DOHH2 (cell line): ENCODE measurements around the gene TRPM1.

Source experiments
- H3F3A ChIP-seq: fragments of 200-600 bp; sonication (generic), shearing (Covaris generic); 2 replicates; pipeline ENCODE4 v1.6.0; 2016; ENCODE audit warnings: antibody characterized with exemption, mild to moderate bottlenecking; ENCODE audit not compliant: control insufficient read depth, insufficient read depth
- H3K27ac ChIP-seq: fragments of 200-600 bp; sonication (generic); 2 replicates; pipeline ENCODE4 v1.5.1; 2014; ENCODE audit warnings: low read depth, mild to moderate bottlenecking, low read length, moderate library complexity
- H3K27me3 ChIP-seq: fragments of 200-600 bp; sonication (generic); 2 replicates; pipeline ENCODE4 v1.6.1; 2014; ENCODE audit warnings: mild to moderate bottlenecking, low read length, mixed read lengths; ENCODE audit not compliant: control insufficient read depth
- H3K36me3 ChIP-seq: fragments of 200-600 bp; sonication (generic); 2 replicates; pipeline ENCODE4 v1.6.1; 2014; ENCODE audit warnings: mild to moderate bottlenecking, low read length, moderate library complexity, mixed read lengths; ENCODE audit not compliant: control insufficient read depth
- H3K4me1 ChIP-seq: fragments of 200-600 bp; sonication (generic); 2 replicates; pipeline ENCODE4 v1.6.1; 2014; ENCODE audit warnings: mild to moderate bottlenecking, low read length, mixed read lengths; ENCODE audit not compliant: control insufficient read depth
- H3K4me2 ChIP-seq: fragments of 200-600 bp; sonication (generic); 2 replicates; pipeline ENCODE4 v1.6.0; 2014; ENCODE audit warnings: mild to moderate bottlenecking, low read length, moderate library complexity
- H3K4me3 ChIP-seq: fragments of 200-600 bp; sonication (generic); 2 replicates; pipeline ENCODE4 v1.5.1; 2014; ENCODE audit warnings: mild to moderate bottlenecking, low read length, mixed read lengths
- H3K79me2 ChIP-seq: fragments of 200-600 bp; sonication (generic); 2 replicates; pipeline ENCODE4 v1.6.1; 2014; ENCODE audit warnings: mild to moderate bottlenecking, low read length, mixed read lengths; ENCODE audit not compliant: control insufficient read depth
- H3K9me2 ChIP-seq: fragments of 200-600 bp; sonication (generic); replicated peaks from 2 replicates; pipeline ENCODE4 v1.6.1; 2014; ENCODE audit warnings: mild to moderate bottlenecking, low read length, mixed read lengths; ENCODE audit not compliant: control insufficient read depth
- H3K9me3 ChIP-seq: fragments of 200-600 bp; sonication (generic); 2 replicates; pipeline ENCODE4 v1.6.1; 2014; ENCODE audit warnings: antibody characterized with exemption, low read length, mixed read lengths; ENCODE audit not compliant: control insufficient read depth, insufficient read depth
- H4K20me1 ChIP-seq: fragments of 200-600 bp; sonication (generic); 2 replicates; pipeline ENCODE4 v1.6.0; 2014; ENCODE audit warnings: low read depth, mild to moderate bottlenecking, antibody characterized with exemption, low read length, moderate library complexity; ENCODE audit not compliant: control insufficient read depth, insufficient read depth
- EZH2phosphoT487 ChIP-seq: fragments of 200-600 bp; sonication (generic); IDR thresholded peaks from 2 replicates; pipeline ENCODE4 v1.6.1; 2017; ENCODE audit warnings: borderline replicate concordance, mild to moderate bottlenecking, antibody characterized with exemption, low read length, moderate library complexity, mixed read lengths
- TF ChIP-seq, protein P1 (sequence below): fragments of 200-600 bp; sonication (generic); IDR thresholded peaks from one replicate; pipeline ENCODE4 v1.5.1; 2014; ENCODE audit warnings: antibody characterized with exemption, mild to moderate bottlenecking, low read depth, low read length; ENCODE audit not compliant: poor library complexity, severe bottlenecking

Gene TRPM1

DNA sequence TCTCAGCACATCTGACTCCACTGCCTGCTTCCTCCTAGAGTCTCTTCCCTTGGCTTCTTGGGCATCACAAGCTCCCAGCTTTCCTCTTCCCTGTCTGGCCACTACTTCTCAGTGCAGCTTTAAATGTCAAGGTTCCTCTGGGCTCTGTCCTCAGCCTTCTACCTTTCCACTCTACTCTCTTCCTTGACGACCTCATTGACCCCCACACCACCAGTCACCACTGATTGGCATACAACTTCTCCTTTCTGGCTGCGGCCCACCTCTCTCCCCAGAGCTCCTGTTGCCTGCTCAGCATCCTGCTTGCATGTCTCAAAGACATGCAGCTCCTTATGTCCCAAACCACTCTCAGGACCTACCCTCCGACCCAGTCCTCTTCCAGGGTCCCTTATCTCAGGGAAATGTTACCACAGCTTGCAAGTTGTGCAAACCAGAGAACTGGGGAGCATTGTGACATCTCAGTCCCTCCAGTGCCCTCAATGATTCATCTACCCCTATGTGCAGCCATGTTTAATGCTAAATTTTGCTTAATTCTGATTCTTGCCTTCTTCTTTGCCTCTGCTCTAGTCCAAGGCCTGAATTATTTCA is 49.9 kb downstream of the TRPM1 start:
- TF ChIP-seq, protein P1, sequence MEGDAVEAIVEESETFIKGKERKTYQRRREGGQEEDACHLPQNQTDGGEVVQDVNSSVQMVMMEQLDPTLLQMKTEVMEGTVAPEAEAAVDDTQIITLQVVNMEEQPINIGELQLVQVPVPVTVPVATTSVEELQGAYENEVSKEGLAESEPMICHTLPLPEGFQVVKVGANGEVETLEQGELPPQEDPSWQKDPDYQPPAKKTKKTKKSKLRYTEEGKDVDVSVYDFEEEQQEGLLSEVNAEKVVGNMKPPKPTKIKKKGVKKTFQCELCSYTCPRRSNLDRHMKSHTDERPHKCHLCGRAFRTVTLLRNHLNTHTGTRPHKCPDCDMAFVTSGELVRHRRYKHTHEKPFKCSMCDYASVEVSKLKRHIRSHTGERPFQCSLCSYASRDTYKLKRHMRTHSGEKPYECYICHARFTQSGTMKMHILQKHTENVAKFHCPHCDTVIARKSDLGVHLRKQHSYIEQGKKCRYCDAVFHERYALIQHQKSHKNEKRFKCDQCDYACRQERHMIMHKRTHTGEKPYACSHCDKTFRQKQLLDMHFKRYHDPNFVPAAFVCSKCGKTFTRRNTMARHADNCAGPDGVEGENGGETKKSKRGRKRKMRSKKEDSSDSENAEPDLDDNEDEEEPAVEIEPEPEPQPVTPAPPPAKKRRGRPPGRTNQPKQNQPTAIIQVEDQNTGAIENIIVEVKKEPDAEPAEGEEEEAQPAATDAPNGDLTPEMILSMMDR: no peak
- no peak for TF ChIP-seq EZH2phosphoT487
- H3K4me3 ChIP-seq: no peak overlapping the region
- H3K9me2 ChIP-seq: no peaks in the 10 kb centered on the region
- no peaks in the 10 kb centered on the region for H3K9me3 ChIP-seq
- H3F3A ChIP-seq: no peaks in the 10 kb centered on the region
- no peak overlapping the region for H3K4me2 ChIP-seq
- no peaks in the 10 kb centered on the region for H4K20me1 ChIP-seq
- peaks cover 14% of the 10 kb centered on the region for H3K27me3 ChIP-seq
- no peaks in the 10 kb centered on the region for H3K79me2 ChIP-seq
- H3K27ac ChIP-seq: no peak overlapping the region
- H3K36me3 ChIP-seq: no peaks in the 10 kb centered on the region
- H3K4me1 ChIP-seq: peaks cover 18% of the 10 kb centered on the region

DNA sequence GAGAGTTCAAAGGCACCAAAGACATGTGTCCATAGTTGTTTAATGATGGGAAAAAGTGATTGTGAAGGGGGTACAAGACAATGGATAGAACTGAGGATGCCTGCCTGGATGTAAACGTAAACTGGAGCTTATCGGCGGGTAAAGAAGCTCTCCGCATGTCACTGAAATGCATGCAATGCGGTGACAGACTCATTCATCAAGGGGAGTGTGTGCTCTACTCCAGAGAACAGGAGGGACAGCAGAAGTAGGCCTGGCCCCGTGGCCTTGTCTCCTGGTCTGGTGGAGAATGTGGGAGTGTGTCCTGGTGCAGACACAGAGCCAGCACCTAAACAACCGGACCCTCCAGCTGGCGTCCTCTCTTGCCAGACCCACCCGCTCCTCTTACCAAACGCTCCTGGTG is 50.6 kb downstream of the TRPM1 start:
- Histone ChIP-seq H3K27ac (no peak overlapping the region), H3K27me3 (peaks cover 7% of the 10 kb centered on the region), H3K4me2 (no peak overlapping the region; the same call in 1 of the 2 replicates), H3K4me3 (no peak overlapping the region), H3K9me2 (no peaks in the 10 kb centered on the region), H3K9me3 (no peaks in the 10 kb centered on the region), H4K20me1 (no peaks in the 10 kb centered on the region), H3K4me1 (peaks cover 18% of the 10 kb centered on the region), H3K36me3 (no peaks in the 10 kb centered on the region), H3F3A (no peaks in the 10 kb centered on the region), H3K79me2 (no peaks in the 10 kb centered on the region)
- no peak for TF ChIP-seq EZH2phosphoT487
- TF ChIP-seq, protein P1: no peak

DNA sequence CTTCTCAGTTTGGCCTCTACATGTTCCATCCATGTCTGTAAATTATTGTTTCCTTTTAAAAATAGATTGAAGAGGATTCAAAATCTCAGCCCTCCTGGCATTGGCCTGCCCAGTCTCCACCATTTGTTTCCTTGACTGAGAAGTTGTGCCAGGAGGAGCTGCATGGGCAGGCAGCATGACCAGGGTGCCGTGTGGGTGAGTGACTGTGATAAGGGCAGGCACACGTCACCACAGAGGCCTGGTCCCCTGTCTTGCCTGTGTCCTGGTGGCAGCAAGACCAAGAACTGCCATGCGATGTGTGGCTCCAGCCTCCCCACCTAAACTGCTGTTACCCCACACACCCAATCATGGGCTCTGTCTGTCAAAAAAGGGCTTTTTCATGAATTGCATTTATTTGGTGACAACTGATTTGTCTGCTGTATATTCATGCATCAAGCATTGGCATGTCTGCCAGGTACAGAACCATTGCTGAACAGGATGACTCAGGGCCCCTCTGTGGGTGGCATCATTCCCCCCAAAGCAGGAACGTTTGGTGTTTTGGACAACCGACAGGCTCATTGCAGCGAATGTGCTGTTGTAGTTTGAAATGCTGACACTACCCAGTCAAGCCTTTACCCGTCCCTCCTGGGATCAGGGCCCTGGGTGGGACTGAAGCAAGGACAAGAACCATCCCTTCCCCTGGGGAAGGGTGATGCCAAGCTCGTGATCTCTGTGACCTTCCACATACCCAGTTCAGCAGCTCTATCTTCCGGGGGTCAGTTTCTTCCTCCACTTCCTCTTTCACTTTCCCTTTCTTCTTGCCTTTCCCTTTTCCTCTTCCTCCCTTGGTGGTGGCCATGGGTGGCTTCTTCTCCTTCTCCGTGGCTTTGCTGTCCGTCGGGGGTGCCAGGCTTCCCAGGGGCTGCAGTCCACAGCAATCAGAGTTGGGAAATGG is 51.6 kb downstream of the TRPM1 start:
- Histone ChIP-seq H3F3A (no peaks in the 10 kb centered on the region), H4K20me1 (no peaks in the 10 kb centered on the region), H3K36me3 (no peaks in the 10 kb centered on the region), H3K4me2 (peak overlapping the region; percentile 43; the same call in 1 of the 2 replicates), H3K4me1 (peaks cover 18% of the 10 kb centered on the region), H3K27ac (no peak overlapping the region), H3K9me3 (no peaks in the 10 kb centered on the region), H3K9me2 (no peaks in the 10 kb centered on the region), H3K4me3 (peak overlapping the region; percentile 12), H3K79me2 (no peaks in the 10 kb centered on the region), H3K27me3 (no peaks in the 10 kb centered on the region; the same call in 1 of the 2 replicates)
- TF ChIP-seq EZH2phosphoT487: no peak
- TF ChIP-seq, protein P1: no peak
